Erythroblast (primary cell): ENCODE results near the gene PBX1.

Source experiments
- GATA1 ChIP-seq: IDR thresholded peaks from 2 replicates; pipeline ENCODE4 v1.6.1; 2011; ENCODE audit warnings: low read depth, mild to moderate bottlenecking, control low read depth, low read length, moderate library complexity
- POLR2A ChIP-seq: IDR thresholded peaks from 2 replicates; pipeline ENCODE4 v1.6.1; 2011; ENCODE audit warnings: mild to moderate bottlenecking, low read length

- TF ChIP-seq POLR2A (no peak), GATA1 (no peak)
These were observed 275.7 kb downstream of the PBX1 start for GRCh38 chr1:164834641-164835040.
